Measurements from ENCODE around the gene TEX19.

DNA sequence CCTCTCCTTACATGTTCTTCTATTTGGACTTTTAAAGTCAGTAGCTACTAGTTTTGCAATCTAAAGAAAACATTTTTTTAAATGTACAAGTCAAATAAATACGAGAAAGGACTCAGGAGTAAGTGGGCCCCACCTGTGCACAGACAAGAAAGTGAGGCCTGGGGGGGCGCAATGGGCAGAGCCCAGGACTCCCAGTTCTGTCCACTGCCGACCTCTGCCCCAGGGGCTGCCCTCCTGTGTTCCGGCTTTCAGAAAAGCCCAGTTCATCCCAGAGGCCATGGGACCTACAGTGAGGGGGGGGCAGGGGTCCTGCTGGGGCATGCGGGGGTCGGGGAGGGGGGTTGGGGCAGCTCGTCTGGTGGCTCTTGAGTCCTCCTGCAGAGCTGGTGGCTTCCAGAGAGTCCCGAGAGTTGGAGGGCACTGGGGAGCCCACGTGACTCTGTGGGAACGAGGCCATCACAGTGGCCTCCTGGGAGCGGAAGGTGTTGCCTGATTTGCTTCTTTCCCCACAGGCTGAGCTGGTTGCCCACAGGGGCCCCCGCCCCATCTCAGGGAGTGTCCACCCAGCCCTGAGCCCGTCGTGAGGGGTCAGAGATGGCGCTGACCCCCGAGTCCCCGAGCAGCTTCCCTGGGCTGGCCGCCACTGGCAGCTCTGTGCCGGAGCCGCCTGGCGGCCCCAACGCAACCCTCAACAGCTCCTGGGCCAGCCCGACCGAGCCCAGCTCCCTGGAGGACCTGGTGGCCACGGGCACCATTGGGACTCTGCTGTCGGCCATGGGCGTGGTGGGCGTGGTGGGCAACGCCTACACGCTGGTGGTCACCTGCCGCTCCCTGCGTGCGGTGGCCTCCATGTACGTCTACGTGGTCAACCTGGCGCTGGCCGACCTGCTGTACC, 14.9 kb downstream of the TEX19 start:
- TF ChIP-seq CTCF (IDR thresholded peaks at IDR 0.05 in 8 of 11, conservative IDR thresholded peaks at IDR 0.05 in 3 of 11) (no peak), POLR2AphosphoS5 (IDR thresholded peaks at IDR 0.05) (no peak), POLR2A (IDR thresholded peaks at IDR 0.05) (no peak)

Data from spleen (tissue), 7 donors.